Activated naive CD8-positive, alpha-beta T cell treated with anti-CD3 and anti-CD28 coated beads, Interleukin-2, amount 10 ng/mL, durations not matched to agents 7 days and 5 days (primary cell): ENCODE data around the gene LRRC18. TPM values are rescaled to one million over a fixed set of nuclear protein-coding genes. Genes with fewer than 3 reads are reported as not detected.

Experiments
- ATAC-seq: fragments of 150-1000 bp; cut with Tn5 transposase; one replicate; pipeline ENCODE4 v1.10.0; 2021; ENCODE audit warnings: low read depth, moderate library complexity
- POLR2A ChIA-PET: fragments of 350-600 bp; sonication (Branson Sonifier 250); formaldehyde crosslinking; loops from one replicate; lab custom pipeline; 2021; ENCODE audit warnings: antibody characterized with exemption; lab: Charles Lee
- DNase-seq: peaks from one replicate; pipeline ENCODE4 v3.0.0; 2021
- H3K27ac Mint-ChIP-seq: one replicate; pipeline ENCODE4 v1.8.0; 2022; ENCODE audit warnings: mild to moderate bottlenecking, mixed read lengths
- H3K27me3 Mint-ChIP-seq: one replicate; pipeline ENCODE4 v1.8.0; 2022; ENCODE audit warnings: mild to moderate bottlenecking, moderate library complexity, mixed read lengths
- H3K36me3 Mint-ChIP-seq: one replicate; pipeline ENCODE4 v1.8.0; 2021; ENCODE audit warnings: mild to moderate bottlenecking, mixed read lengths
- H3K4me1 Mint-ChIP-seq: one replicate; pipeline ENCODE4 v1.8.0; 2021; ENCODE audit warnings: mixed read lengths
- H3K4me3 Mint-ChIP-seq: one replicate; pipeline ENCODE4 v1.8.0; 2022; ENCODE audit warnings: mild to moderate bottlenecking, moderate library complexity, mixed read lengths
- H3K9me3 Mint-ChIP-seq: one replicate; pipeline ENCODE4 v1.8.0; 2021; ENCODE audit warnings: mixed read lengths
- total RNA-seq, 2 experiments: library from RNA; stranded (reverse); gene quantifications; one replicate each; pipeline ENCODE4 v1.2.3, GENCODE V29; 2021

Gene LRRC18
- total RNA-seq = under 1 TPM in 1 of 2 experiments, not detected in 1; 0.25 TPM

- POLR2A ChIA-PET = no interaction called here
- no peaks in the 10 kb centered on the region for H3K36me3 Mint-ChIP-seq
- ATAC-seq (no peak), DNase-seq (no peak)
- H3K4me3 Mint-ChIP-seq = no peak within 1 kb of the TSS
- H3K4me1 Mint-ChIP-seq = no peaks in the 10 kb centered on the region
- peaks cover 2% of the 10 kb centered on the region for H3K27me3 Mint-ChIP-seq
- no peaks in the 10 kb centered on the region for H3K9me3 Mint-ChIP-seq
- H3K27ac Mint-ChIP-seq = no peak within 1 kb of the TSS
Observed at GRCh38 chr10:48939790-48940325, at the start of gene LRRC18. LRRC18 (minus strand) TSS chr10:48939840; CDS start chr10:48914155, 25,685 bp downstream.

- no peaks in the 10 kb centered on the region for H3K4me1 Mint-ChIP-seq
- H3K36me3 Mint-ChIP-seq = no peaks in the 10 kb centered on the region
- no peaks in the 10 kb centered on the region for H3K9me3 Mint-ChIP-seq
- H3K27me3 Mint-ChIP-seq = peaks cover 2% of the 10 kb centered on the region
- POLR2A ChIA-PET = no interaction called here
- no peak for DNase-seq
- no peak overlapping the region for H3K4me3 Mint-ChIP-seq
- no peak for ATAC-seq
- H3K27ac Mint-ChIP-seq = no peak overlapping the region
Observed at GRCh38 chr10:48985621-48986158, 46.0 kb upstream of the LRRC18 start.

GRCh38 chr10:48983648-48984351 is 44.2 kb upstream of the LRRC18 start:
- ATAC-seq (no peak), DNase-seq (no peak)
- H3K4me1 Mint-ChIP-seq = no peaks in the 10 kb centered on the region
- H3K27ac Mint-ChIP-seq = no peak overlapping the region
- POLR2A ChIA-PET = no interaction called here
- H3K27me3 Mint-ChIP-seq = no peaks in the 10 kb centered on the region
- H3K36me3 Mint-ChIP-seq = no peaks in the 10 kb centered on the region
- H3K4me3 Mint-ChIP-seq = no peak overlapping the region
- H3K9me3 Mint-ChIP-seq = no peaks in the 10 kb centered on the region

GRCh38 chr10:48982584-48982983 is 42.9 kb upstream of the LRRC18 start:
- no peak overlapping the region for H3K4me3 Mint-ChIP-seq
- H3K36me3 Mint-ChIP-seq = no peaks in the 10 kb centered on the region
- ATAC-seq (no peak), DNase-seq (no peak)
- no peaks in the 10 kb centered on the region for H3K4me1 Mint-ChIP-seq
- POLR2A ChIA-PET = no interaction called here
- H3K27me3 Mint-ChIP-seq = no peaks in the 10 kb centered on the region
- no peaks in the 10 kb centered on the region for H3K9me3 Mint-ChIP-seq
- no peak overlapping the region for H3K27ac Mint-ChIP-seq

- Mint-ChIP-seq H3K27ac (no peak overlapping the region), H3K27me3 (no peaks in the 10 kb centered on the region), H3K36me3 (no peaks in the 10 kb centered on the region), H3K4me3 (no peak overlapping the region), H3K9me3 (no peaks in the 10 kb centered on the region), H3K4me1 (no peaks in the 10 kb centered on the region)
- ATAC-seq = peak; percentile 73
- peak; percentile 50 for DNase-seq
- POLR2A ChIA-PET = no interaction called here
Observed at GRCh38 chr10:48981310-48981907, 41.8 kb upstream of the LRRC18 start.

- no peak overlapping the region for H3K4me3 Mint-ChIP-seq
- no peaks in the 10 kb centered on the region for H3K27me3 Mint-ChIP-seq
- H3K9me3 Mint-ChIP-seq = no peaks in the 10 kb centered on the region
- H3K4me1 Mint-ChIP-seq = no peaks in the 10 kb centered on the region
- POLR2A ChIA-PET = no interaction called here
- DNase-seq (no peak), ATAC-seq (no peak)
- H3K27ac Mint-ChIP-seq = no peak overlapping the region
- no peaks in the 10 kb centered on the region for H3K36me3 Mint-ChIP-seq
Observed at GRCh38 chr10:48978318-48978717, 38.7 kb upstream of the LRRC18 start.

GRCh38 chr10:48976196-48976595 is 36.6 kb upstream of the LRRC18 start:
- Mint-ChIP-seq H3K4me1 (no peaks in the 10 kb centered on the region), H3K27ac (no peak overlapping the region), H3K27me3 (no peaks in the 10 kb centered on the region), H3K4me3 (no peak overlapping the region), H3K36me3 (no peaks in the 10 kb centered on the region), H3K9me3 (no peaks in the 10 kb centered on the region)
- DNase-seq (no peak), ATAC-seq (no peak)
- POLR2A ChIA-PET = no interaction called here

- POLR2A ChIA-PET = no interaction called here
- H3K4me1 Mint-ChIP-seq = peaks cover 6% of the 10 kb centered on the region
- no peaks in the 10 kb centered on the region for H3K36me3 Mint-ChIP-seq
- no peaks in the 10 kb centered on the region for H3K27me3 Mint-ChIP-seq
- no peak overlapping the region for H3K4me3 Mint-ChIP-seq
- H3K9me3 Mint-ChIP-seq = no peaks in the 10 kb centered on the region
- DNase-seq (no peak), ATAC-seq (no peak)
- H3K27ac Mint-ChIP-seq = no peak overlapping the region
Observed at GRCh38 chr10:48974510-48975156, 35.0 kb upstream of the LRRC18 start.

- DNase-seq = no peak
- Mint-ChIP-seq H3K27ac (no peak overlapping the region), H3K4me1 (peaks cover 6% of the 10 kb centered on the region), H3K27me3 (no peaks in the 10 kb centered on the region), H3K36me3 (no peaks in the 10 kb centered on the region), H3K4me3 (no peak overlapping the region), H3K9me3 (no peaks in the 10 kb centered on the region)
- no peak for ATAC-seq
- POLR2A ChIA-PET = no interaction called here
Observed at GRCh38 chr10:48973065-48973464, 33.4 kb upstream of the LRRC18 start.

- Mint-ChIP-seq H3K4me1 (peaks cover 7% of the 10 kb centered on the region), H3K27me3 (peaks cover 7% of the 10 kb centered on the region), H3K27ac (no peak overlapping the region), H3K4me3 (no peak overlapping the region), H3K9me3 (no peaks in the 10 kb centered on the region), H3K36me3 (no peaks in the 10 kb centered on the region)
- POLR2A ChIA-PET = no interaction called here
- no peak for DNase-seq
- ATAC-seq = peak; percentile 50
Observed at GRCh38 chr10:48970654-48971053, 31.0 kb upstream of the LRRC18 start.

GRCh38 chr10:48970046-48970445 is 30.4 kb upstream of the LRRC18 start:
- Mint-ChIP-seq H3K36me3 (no peaks in the 10 kb centered on the region), H3K9me3 (no peaks in the 10 kb centered on the region), H3K4me3 (no peak overlapping the region), H3K4me1 (peaks cover 7% of the 10 kb centered on the region), H3K27ac (no peak overlapping the region), H3K27me3 (peaks cover 7% of the 10 kb centered on the region)
- POLR2A ChIA-PET = no interaction called here
- no peak for DNase-seq
- no peak for ATAC-seq

GRCh38 chr10:48968036-48968435 is 28.4 kb upstream of the LRRC18 start:
- ATAC-seq (no peak), DNase-seq (no peak)
- H3K36me3 Mint-ChIP-seq = no peaks in the 10 kb centered on the region
- peaks cover 7% of the 10 kb centered on the region for H3K27me3 Mint-ChIP-seq
- peaks cover 7% of the 10 kb centered on the region for H3K4me1 Mint-ChIP-seq
- H3K9me3 Mint-ChIP-seq = no peaks in the 10 kb centered on the region
- H3K27ac Mint-ChIP-seq = no peak overlapping the region
- POLR2A ChIA-PET = no interaction called here
- H3K4me3 Mint-ChIP-seq = no peak overlapping the region

GRCh38 chr10:48965460-48965859 is 25.8 kb upstream of the LRRC18 start:
- POLR2A ChIA-PET = no interaction called here
- H3K27me3 Mint-ChIP-seq = peaks cover 12% of the 10 kb centered on the region
- H3K27ac Mint-ChIP-seq = no peak overlapping the region
- ATAC-seq (no peak), DNase-seq (no peak)
- no peak overlapping the region for H3K4me3 Mint-ChIP-seq
- H3K36me3 Mint-ChIP-seq = no peaks in the 10 kb centered on the region
- H3K9me3 Mint-ChIP-seq = no peaks in the 10 kb centered on the region
- peaks cover 3% of the 10 kb centered on the region for H3K4me1 Mint-ChIP-seq
